CD4-positive, alpha-beta T cell treated with Interleukin-21 for 1 hour (primary cell): Measurements from ENCODE around the gene MIPEP.

Source experiments
- DNase-seq: peaks from one replicate; pipeline ENCODE4 v3.0.0-alpha.2; 2020

The MIPEP gene

GRCh38 chr13:23804166-23804565, 85.0 kb downstream of the MIPEP start:
- DNase-seq, result no peak

DNA sequence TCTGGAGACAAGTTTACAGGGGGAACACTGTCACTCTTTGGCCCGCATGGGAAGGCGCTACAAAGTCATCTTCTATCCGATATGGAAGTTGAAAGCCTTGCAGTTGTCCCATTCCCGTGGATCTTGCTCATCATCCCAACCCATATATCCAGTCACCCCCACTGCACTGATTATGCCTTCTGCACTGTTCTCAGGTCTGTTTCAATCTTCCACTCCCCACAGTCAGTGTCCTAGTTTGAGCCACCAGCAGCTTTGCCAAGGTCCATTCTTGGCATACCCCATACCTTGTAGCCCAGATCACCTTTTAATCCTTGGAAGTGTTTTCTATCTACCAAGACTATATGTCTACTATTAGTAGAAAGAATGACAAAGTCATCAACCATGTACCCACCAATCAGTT, 88.1 kb downstream of the MIPEP start:
- DNase-seq, result no peak

GRCh38 chr13:23799945-23800344, 89.3 kb downstream of the MIPEP start:
- peak; percentile 10 for DNase-seq

GRCh38 chr13:23797276-23797903, 91.8 kb downstream of the MIPEP start:
- DNase-seq, result no peak

DNA sequence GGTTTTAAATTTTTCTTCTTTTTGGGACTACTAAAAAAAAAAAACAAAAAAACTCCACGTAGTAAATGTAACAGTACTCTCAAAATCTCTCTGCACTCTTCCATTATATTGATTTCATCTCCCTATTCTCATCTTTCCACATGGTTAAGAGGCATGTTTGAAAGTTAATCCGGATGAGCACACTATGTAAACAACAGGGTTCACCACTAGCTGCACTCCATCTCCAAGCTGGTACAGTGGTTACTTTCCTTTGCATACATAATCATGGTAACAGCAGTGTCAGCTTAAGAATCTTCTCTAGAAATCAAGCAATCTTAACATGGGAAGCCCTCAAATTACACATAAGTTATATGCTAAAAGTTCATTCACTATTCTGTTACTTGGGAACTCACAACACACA, 92.6 kb downstream of the MIPEP start:
- DNase-seq, result no peak

GRCh38 chr13:23794267-23795161, 94.7 kb downstream of the MIPEP start:
- DNase-seq, result no peak

DNA sequence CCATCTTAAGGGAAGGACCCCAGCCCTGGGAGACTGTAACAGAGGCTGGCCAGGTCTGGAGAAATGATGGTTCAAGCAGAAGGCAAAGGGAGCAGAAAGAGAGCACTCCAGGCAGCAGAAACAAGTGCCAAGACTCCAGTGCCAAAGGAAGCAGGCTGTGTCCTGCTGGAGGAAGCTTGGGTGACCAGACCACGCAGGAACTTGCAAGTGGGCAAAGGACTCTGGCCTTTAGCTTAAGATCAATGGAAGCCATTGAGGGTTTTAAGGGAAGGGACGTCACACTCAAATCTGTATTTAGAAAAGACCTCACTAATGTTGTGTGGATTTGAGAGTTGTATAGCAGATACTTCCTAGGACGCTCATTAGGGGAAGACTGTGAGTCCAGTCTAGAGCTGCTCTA, 95.5 kb downstream of the MIPEP start:
- no peak for DNase-seq

- DNase-seq, result no peak
Measured at GRCh38 chr13:23792680-23793079, 96.5 kb downstream of the MIPEP start.

DNA sequence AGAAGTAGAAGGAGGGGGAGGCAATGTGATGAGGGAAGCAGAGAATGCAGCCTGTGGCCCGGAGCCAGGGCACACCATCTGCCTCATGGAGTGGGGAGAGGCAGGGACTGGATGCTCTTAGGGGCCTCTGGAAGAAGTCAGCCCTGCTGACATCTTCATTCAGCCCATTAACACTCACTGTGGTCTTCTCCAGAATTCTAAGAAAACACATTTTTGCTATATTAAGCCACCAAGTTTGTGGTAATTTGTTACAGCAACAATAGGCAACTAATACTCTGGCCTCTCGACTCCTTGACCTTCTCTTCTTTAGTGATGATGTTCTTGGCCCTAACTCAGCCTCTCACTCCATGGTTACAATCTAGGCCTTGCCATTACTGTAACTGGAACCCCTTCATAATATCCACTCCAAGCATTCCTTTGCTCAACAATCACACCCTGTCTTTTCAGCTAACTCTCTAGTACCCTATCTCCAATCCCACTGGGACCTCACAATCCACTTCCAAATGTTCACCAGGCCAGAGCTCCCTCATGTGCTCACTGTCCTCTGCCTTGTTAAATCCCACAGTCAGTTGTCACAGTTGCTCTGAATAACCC, 98.5 kb downstream of the MIPEP start:
- DNase-seq, result no peak

DNA sequence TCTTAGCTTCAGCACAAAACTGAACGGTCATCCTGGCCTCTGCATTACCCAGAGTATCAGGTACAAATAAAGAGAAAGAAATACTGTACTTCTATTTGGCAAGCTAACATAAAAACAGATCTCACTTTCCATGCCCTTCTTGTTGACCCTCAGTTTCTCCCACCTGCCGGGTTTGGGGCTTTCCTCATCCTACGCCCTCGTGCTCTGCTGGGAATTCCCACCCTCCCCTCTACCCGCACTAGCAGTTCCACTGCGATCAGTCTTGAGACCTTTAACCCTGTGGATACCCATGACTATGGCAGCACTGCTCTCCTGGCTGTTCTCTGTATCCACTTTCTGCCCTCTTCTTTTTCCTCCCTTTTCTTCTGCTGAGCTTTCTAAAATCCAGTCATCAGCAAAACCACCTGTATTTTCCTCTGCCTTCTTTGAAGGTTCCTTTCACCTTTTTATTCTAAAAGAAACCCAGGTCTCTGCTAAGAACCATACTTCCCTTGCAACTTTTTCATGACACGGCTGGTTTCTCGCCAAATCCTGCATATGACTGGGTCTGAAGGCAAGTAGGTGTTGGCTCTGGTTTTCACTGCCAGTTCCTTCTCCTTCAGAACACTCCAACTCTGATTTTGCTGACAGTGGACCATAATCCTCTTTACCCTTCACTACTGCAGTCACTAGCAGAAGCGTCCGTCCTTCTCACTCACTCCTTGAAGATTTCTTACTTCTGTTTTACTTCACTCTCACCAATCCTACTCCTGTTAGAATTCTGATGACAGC, 99.4 kb downstream of the MIPEP start:
- no peak for DNase-seq

GRCh38 chr13:23788459-23788858, 100.7 kb downstream of the MIPEP start:
- DNase-seq, result no peak

DNA sequence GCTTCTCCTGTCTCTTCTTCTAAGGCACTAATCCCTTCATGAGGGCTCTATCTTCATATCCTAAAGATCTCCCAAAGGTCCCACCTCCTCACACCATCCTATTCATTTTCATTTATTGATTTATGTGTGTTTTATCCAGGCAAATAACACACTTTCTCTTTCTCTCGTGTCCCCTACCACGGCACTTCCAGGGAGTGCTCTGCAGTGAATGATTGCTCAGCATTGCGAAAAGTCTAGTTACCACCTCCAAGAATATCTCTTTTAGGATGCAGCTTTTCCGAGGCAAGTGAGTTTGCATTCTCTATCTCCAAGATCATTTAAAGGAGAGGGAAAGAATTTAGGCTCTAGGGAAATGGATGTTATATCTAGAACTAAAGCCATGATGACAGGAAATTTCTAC, 101.7 kb downstream of the MIPEP start:
- DNase-seq, result no peak

DNA sequence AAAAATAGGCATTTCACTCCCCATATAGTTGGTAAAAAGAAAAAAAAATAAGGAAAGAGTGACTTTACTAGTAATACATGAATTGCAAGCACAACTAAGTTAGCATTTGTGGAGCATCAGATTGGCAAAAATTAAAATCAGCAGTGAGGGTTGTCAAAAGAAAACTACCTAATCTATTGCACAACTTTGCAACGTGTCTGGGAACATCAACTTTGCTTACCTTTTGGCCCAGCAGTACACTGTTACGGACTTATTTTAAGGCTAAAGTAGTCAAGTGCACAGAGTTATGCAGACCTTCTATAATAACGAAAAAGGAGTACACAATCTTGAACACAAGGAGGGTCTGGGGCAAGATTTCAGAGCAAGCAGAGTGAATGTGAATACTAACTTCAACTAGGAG, 102.6 kb downstream of the MIPEP start:
- DNase-seq, result no peak

GRCh38 chr13:23778879-23779278, 110.3 kb downstream of the MIPEP start:
- no peak for DNase-seq

DNA sequence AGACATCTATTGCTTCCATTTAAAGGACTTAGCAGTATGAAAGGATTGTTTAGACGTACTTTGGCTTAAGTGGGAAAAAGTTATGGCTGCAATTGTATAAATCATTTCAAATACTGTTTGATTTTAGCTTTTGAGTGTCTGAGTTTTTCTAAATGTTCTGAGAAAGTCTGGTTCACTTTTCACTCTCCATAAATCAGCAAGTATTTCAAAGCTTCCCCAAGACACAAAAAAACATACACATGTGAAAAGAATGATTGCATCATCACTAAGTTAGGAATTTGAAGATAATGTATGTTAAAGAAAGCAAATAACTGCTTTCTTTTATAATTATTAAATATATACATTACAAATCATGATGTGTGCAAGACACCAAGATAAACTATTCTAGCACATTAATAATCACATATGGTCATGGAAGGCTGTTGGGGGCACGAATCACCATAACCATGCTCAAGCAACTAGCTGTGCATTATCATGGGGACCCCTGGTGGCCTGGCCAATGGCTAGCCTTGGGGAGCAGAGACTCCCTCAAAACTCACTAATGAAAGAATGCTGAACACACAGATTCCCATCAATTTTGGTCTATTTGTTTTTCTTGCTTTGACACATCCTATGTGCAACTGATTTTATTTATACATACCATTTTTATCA, 111.1 kb downstream of the MIPEP start:
- no peak for DNase-seq

DNA sequence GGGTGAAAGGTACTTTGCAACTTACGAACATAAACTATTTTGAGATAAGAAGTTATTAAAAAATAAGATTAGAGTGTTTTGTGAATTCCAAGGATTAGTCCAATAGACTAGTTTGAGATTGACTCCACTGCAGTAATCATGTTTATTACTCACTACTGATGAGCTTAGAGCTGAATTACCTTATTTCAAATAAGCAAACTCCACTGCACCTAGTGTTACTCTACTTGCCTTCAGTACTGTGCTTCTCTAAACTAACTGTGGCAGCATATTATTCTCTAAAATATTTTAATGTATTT, 111.7 kb downstream of the MIPEP start:
- no peak for DNase-seq

- no peak for DNase-seq
Measured at GRCh38 chr13:23776698-23777574, 112.3 kb downstream of the MIPEP start.

DNA sequence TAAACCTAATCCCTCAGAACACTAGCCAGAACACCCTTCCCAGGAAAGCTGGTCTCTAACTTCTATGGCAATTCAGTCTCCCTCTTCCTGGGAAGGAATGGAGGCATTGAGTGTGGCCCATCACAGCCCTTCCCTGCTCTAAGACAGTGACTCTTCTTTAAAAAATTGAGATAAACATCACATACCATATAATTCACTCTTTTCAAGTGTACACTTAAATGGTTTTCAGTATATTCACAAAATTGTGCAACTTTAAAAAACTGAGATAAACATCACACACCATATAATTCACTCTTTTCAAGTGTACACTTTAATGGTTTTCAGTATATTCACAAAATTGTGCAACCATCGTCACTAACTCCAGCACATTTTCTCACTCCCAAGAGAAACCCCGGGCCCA, 116.5 kb downstream of the MIPEP start:
- DNase-seq, result no peak

DNA sequence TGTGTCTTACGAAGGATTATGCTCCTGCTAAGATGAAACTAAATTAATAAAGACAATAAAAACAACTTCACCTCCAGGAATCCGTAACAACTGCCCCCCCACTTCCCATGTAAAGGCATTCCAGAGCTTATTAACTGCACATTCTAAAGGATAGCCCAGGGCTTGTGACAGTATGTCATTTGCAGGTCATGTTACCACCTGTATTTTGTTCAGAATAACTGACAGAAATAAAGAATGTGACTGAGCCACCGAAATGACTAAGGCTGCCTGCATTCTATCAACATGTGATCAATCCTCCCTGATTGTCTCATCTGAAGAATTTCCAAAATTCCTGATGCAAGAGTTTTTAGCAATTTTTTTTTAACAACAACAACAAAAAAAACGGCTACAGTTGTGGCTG, 117.2 kb downstream of the MIPEP start:
- DNase-seq, result no peak

DNA sequence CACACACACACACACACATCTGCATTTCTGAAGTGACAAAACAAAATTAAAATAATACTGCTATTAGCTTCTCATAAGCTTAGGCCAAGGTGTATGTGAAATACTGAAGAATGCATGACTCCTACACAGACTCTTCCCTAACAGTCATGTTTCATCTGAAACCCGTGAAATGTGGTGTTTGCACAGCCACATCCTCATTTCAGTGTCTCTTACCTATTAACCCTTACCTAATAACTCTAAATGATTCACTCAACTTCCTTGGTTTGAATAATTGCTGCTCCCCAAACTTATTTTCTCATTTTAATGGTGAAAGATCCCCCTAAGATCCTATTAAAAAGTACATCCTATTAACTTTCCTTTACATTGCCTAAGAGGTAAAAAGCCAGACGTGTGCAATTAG, 117.6 kb downstream of the MIPEP start:
- no peak for DNase-seq

GRCh38 chr13:23770973-23771372, 118.2 kb downstream of the MIPEP start:
- DNase-seq, result no peak

DNA sequence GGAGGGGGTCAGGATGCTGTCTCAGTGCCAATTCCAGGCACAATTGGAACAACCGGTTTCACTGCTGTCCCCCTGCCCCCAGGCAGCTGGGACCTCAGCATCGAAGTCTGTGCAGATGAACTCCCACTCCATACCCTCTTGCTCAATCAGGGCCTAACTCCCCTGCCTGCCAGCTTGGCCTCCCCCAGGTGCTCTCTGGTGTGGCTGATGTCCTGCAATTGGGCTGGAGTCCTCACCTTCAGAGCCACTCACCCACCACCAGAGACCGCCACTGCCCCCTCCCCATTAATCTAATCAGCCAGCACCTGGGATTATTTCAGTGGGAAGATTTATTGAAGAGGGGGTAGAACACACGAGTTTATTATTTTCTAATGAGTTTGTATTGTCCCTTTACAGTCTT, 118.8 kb downstream of the MIPEP start:
- DNase-seq, result no peak
